HepG2 (cell line): ENCODE data around the gene NOL4L. TPM values are rescaled to one million over a fixed set of nuclear protein-coding genes. Genes with fewer than 3 reads are reported as not detected.
A peak's percentile ranks its signal among the peaks of the same experiment; 100 is the strongest.

ENCODE experiments used
- ATAC-seq: fragments of 200-7000 bp; cut with Tn5 transposase; 3 replicates; pipeline ENCODE4 v1.9.1; 2020; ENCODE audit warnings: mild to moderate bottlenecking, moderate library complexity
- BruUV-seq: library from RNA; stranded (reverse); fragments of 400-500 nt; replicated peaks from 2 replicates; lab custom pipeline; 2021; lab: Mats Ljungman, UMichigan
- CTCF ChIA-PET: fragments of 300-600 bp; formaldehyde crosslinking; extraction: SDS; loops from one replicate; lab custom pipeline; 2021; ENCODE audit warnings: low total read pairs, inconsistent platforms, low intra/inter-chr PET ratio; lab: Yijun Ruan, JAX
- POLR2A ChIA-PET: fragments of 350-600 bp; sonication (Branson Sonifier 250); formaldehyde crosslinking; loops from one replicate; lab custom pipeline; 2020; ENCODE audit warnings: antibody characterized with exemption, inconsistent platforms; lab: Yijun Ruan, JAX
- DNase-seq: peaks from one replicate; pipeline ENCODE4 v3.0.0-alpha.2; 2015; ENCODE audit warnings: low spot score
- FAIRE-seq: peaks from 3 replicates; lab custom pipeline; 2011; peaks lifted over from hg19 to GRCh38; lab: Jason Lieb, UNC
- H2AFZ ChIP-seq: one replicate; pipeline ENCODE4 v1.6.1; 2011; ENCODE audit warnings: low read length, inconsistent platforms
- H3K27ac ChIP-seq: fragments of 300-600 bp; 3 replicates; pipeline ENCODE4 v1.8.0; 2011; ENCODE audit warnings: mixed run types, mild to moderate bottlenecking, mixed read lengths, low read length, inconsistent platforms; ENCODE audit not compliant: insufficient read depth; ENCODE audit errors: extremely low read length
- H3K27me3 ChIP-seq, 2 experiments: fragments of 200-600 bp in 1 of 2; 2 replicates in 1 of 2; 3 replicates in 1 of 2; pipeline versions ENCODE4 v1.6.0 to v1.8.0; 2011; ENCODE audit warnings: low read length in 2 of 2, mild to moderate bottlenecking in 2 of 2, moderate library complexity in 2 of 2, inconsistent platforms in 1 of 2; ENCODE audit not compliant: insufficient read depth in 2 of 2, control insufficient read depth in 1 of 2
- H3K36me3 ChIP-seq, 2 experiments: fragments of 200-600 bp in 1 of 2; replicated peaks in 1 of 2; 2 replicates in 1 of 2; 3 replicates in 1 of 2; pipeline versions ENCODE4 v1.5.1 to v1.8.0; 2011; ENCODE audit warnings: low read length in 2 of 2, inconsistent platforms in 1 of 2; ENCODE audit not compliant: insufficient read depth in 2 of 2, control insufficient read depth in 1 of 2
- H3K4me1 ChIP-seq: 2 replicates; pipeline ENCODE4 v1.5.1; 2012; ENCODE audit warnings: low read length, inconsistent platforms; ENCODE audit not compliant: insufficient read depth
- H3K4me2 ChIP-seq: 2 replicates; pipeline ENCODE4 v1.6.0; 2011; ENCODE audit warnings: low read depth, low read length, inconsistent platforms
- H3K4me3 ChIP-seq, 3 experiments: fragments of 200-600 bp in 1 of 3; sonication (generic), shearing (Covaris generic) in 1 of 3; replicated peaks in 1 of 3; 2 replicates each; pipeline ENCODE4 v1.5.1; 2011 to 2016; ENCODE audit warnings: low read length in 3 of 3, inconsistent platforms in 2 of 3, low read depth in 2 of 3, mild to moderate bottlenecking in 2 of 3, control low read depth in 1 of 3, mixed read lengths in 1 of 3; ENCODE audit not compliant: insufficient read depth in 1 of 3
- H3K79me2 ChIP-seq: one replicate; pipeline ENCODE4 v1.6.1; 2011; ENCODE audit warnings: low read length, inconsistent platforms; ENCODE audit not compliant: insufficient read depth
- H3K9ac ChIP-seq: 2 replicates; pipeline ENCODE4 v1.6.0; 2011; ENCODE audit warnings: mild to moderate bottlenecking, low read depth, low read length, inconsistent platforms; ENCODE audit not compliant: insufficient read depth
- H3K9me3 ChIP-seq: 2 replicates; pipeline ENCODE4 v1.5.1; 2012; ENCODE audit warnings: mild to moderate bottlenecking, low read length
- H4K20me1 ChIP-seq: 2 replicates; pipeline ENCODE4 v1.6.0; 2011; ENCODE audit warnings: inconsistent platforms, mild to moderate bottlenecking, low read length, moderate library complexity; ENCODE audit not compliant: insufficient read depth
- CHCHD3 ChIP-seq: sonication (generic); formaldehyde crosslinking; IDR thresholded peaks from 2 replicates; pipeline ENCODE4 v1.8.0; 2022; ENCODE audit warnings: mild to moderate bottlenecking, missing genetic modification reagents, moderate library complexity
- ELK4 ChIP-seq: sonication (generic); formaldehyde crosslinking; IDR thresholded peaks from 2 replicates; pipeline ENCODE4 v1.9.0; 2021; ENCODE audit warnings: missing genetic modification reagents, borderline replicate concordance
- HNRNPL ChIP-seq: fragments of 200-400 bp; formaldehyde crosslinking; IDR thresholded peaks from 2 replicates; pipeline ENCODE4 v1.6.1; 2017; ENCODE audit warnings: mild to moderate bottlenecking, low read depth, low read length
- MATR3 ChIP-seq: sonication (generic); formaldehyde crosslinking; IDR thresholded peaks from 2 replicates; pipeline ENCODE4 v1.4.0; 2020; ENCODE audit warnings: missing genetic modification reagents
- MTA1 ChIP-seq: sonication (generic); formaldehyde crosslinking; IDR thresholded peaks from 2 replicates; pipeline ENCODE4 v1.4.0; 2020; ENCODE audit warnings: missing genetic modification reagents, mild to moderate bottlenecking, borderline replicate concordance
- PITX1 ChIP-seq: sonication (generic); formaldehyde crosslinking; IDR thresholded peaks from 2 replicates; pipeline ENCODE4 v1.5.1; 2020; ENCODE audit warnings: mild to moderate bottlenecking, missing genetic modification reagents
- REL ChIP-seq: sonication (generic); formaldehyde crosslinking; conservative IDR thresholded peaks from 2 replicates; pipeline ENCODE4 v1.8.0; 2022; ENCODE audit warnings: mild to moderate bottlenecking, missing genetic modification reagents, moderate library complexity
- RXRA ChIP-seq: sonication (generic); formaldehyde crosslinking; IDR thresholded peaks from 2 replicates; pipeline ENCODE4 v1.5.1; 2020; ENCODE audit warnings: missing genetic modification reagents
- SALL1 ChIP-seq: sonication (generic); formaldehyde crosslinking; IDR thresholded peaks from 2 replicates; pipeline ENCODE4 v1.8.0; 2022; ENCODE audit warnings: mild to moderate bottlenecking, missing genetic modification reagents
- ZBTB33 ChIP-seq: sonication (generic); formaldehyde crosslinking; IDR thresholded peaks from 2 replicates; pipeline ENCODE4 v1.4.0; 2020; ENCODE audit warnings: missing genetic modification reagents
- ZBTB38 ChIP-seq: sonication (generic); formaldehyde crosslinking; IDR thresholded peaks from 2 replicates; pipeline ENCODE4 v1.5.1; 2020; ENCODE audit warnings: mild to moderate bottlenecking, missing genetic modification reagents
- ZFX ChIP-seq: sonication (generic); formaldehyde crosslinking; IDR thresholded peaks from 2 replicates; pipeline ENCODE4 v1.4.0; 2020; ENCODE audit warnings: mild to moderate bottlenecking, low read depth, missing genetic modification reagents, moderate library complexity
- ZNF225 ChIP-seq: sonication (generic); formaldehyde crosslinking; IDR thresholded peaks from 2 replicates; pipeline ENCODE4 v1.4.0; 2020; ENCODE audit warnings: mild to moderate bottlenecking, missing genetic modification reagents
- ZNF234 ChIP-seq: sonication (generic); formaldehyde crosslinking; conservative IDR thresholded peaks from 2 replicates; pipeline ENCODE4 v1.5.1; 2020; ENCODE audit warnings: mild to moderate bottlenecking, missing genetic modification reagents
- ZNF501 ChIP-seq: sonication (generic); formaldehyde crosslinking; IDR thresholded peaks from 2 replicates; pipeline ENCODE4 v1.5.1; 2020; ENCODE audit warnings: mild to moderate bottlenecking, moderate library complexity, missing genetic modification reagents
- ZNF792 ChIP-seq: IDR thresholded peaks from 2 replicates; pipeline ENCODE4 v1.6.1; 2016
- ZSCAN9 ChIP-seq: IDR thresholded peaks from 2 replicates; pipeline ENCODE4 v1.6.1; 2016; ENCODE audit warnings: borderline replicate concordance
- WGBS: methylation state at CpG from one replicate; pipeline ENCODE4 v1.1.6; 2017; ENCODE audit warnings: low lambda C conversion rate; 5-methylcytosine and 5-hydroxymethylcytosine counted together
- in situ Hi-C: cut with HindIII; loops from 2 replicates; pipeline ENCODE4 v1.10.0; 2017; ENCODE audit warnings: low pct_unique_long_range_greater_than_20kb; ENCODE audit not compliant: extremely low pct_ligation_motif_present
- intact Hi-C: fragments of 100-400 bp; cut with micrococcal nuclease; formaldehyde crosslinking; loops from one replicate; pipeline ENCODE4 v1.10.0; 2022; ENCODE audit not compliant: unreplicated experiment
- polyA plus RNA-seq, 8 experiments: library from polyadenylated mRNA; depleted of rRNA in 3 of 8; stranded (reverse) in 7 of 8; unstranded in 1 of 8; fragments of >200 nt; fragmentation: Illumina TruSeq in 4 of 8; extraction: Trizol in 4 of 8; gene quantifications; 2 replicates each; pipeline versions ENCODE4 v1.2.1 to v1.2.3, GENCODE V29; 2011 to 2016; ENCODE audit warnings: low read depth in 4 of 8, missing spikeins in 1 of 8, mixed read lengths in 1 of 8; ENCODE audit not compliant: insufficient read depth in 1 of 8
- total RNA-seq, 5 experiments: library from RNA; depleted of rRNA; stranded (reverse); fragments of >200 nt; fragmentation: Illumina TruSeq; extraction: Trizol; gene quantifications; 2 replicates each; pipeline ENCODE4 v1.2.3, GENCODE V29; 2016; ENCODE audit warnings: low read depth in 1 of 5
- TF ChIP-seq, protein P1 (sequence below): sonication (generic); formaldehyde crosslinking; IDR thresholded peaks from 2 replicates; pipeline ENCODE4 v1.4.0; 2020; ENCODE audit warnings: missing genetic modification reagents

NOL4L gene
- total and polyA plus RNA-seq, 2 of the 13 experiments (the other 11 are each of a cell fraction or from before 2014, with no cell fraction given) = 16.6 to 35.4 TPM

GRCh38 chr20:32560482-32560988 lies 24.6 kb downstream of the NOL4L start (continued):
- TF ChIP-seq ELK4 (CRISPR knock-in tag) = no peak

- intact Hi-C loops (loop anchor here (5.0 kb wide), 1 partner anchor 38 kb away; no protein-coding TSS in a partner anchor), in situ Hi-C loops (no loop called here)
- CTCF ChIA-PET = no interaction called here
- Histone ChIP-seq H3K27ac (no peak overlapping the region), H4K20me1 (no peaks in the 10 kb centered on the region), H3K79me2 (no peaks in the 10 kb centered on the region), H3K4me3 (no peak overlapping the region), H3K9ac (no peak overlapping the region), H3K4me2 (no peak overlapping the region), H3K4me1 (peaks cover 94% of the 10 kb centered on the region), H2AFZ (no peak overlapping the region), H3K9me3 (no peaks in the 10 kb centered on the region), H3K36me3 (no peaks in the 10 kb centered on the region; a peak in 2 of 5 replicates), H3K27me3 (no peaks in the 10 kb centered on the region)
- no TSS peak for BruUV-seq
- no peak for FAIRE-seq
- ATAC-seq = no peak
- 95% methylated on average over 18 of the region's 21 CpGs for WGBS
- POLR2A ChIA-PET = interaction anchor here (2.0 to 6.7 kb wide), 3 partner anchors 17 to 36 kb away, joined by 9 to 124 read pairs (median 10); no protein-coding TSS in a partner anchor
- no peak for DNase-seq
- TF ChIP-seq RXRA (0 out of 2 replicates have a peak, but pooled peaks have one; percentile 31), ZNF225 (CRISPR knock-in tag) (peak; percentile 60; the same call in 1 of the 2 replicates), HNRNPL (peak; percentile 94), ZNF792 (CRISPR knock-in tag) (no peak), ZFX (CRISPR knock-in tag) (no peak), ZNF501 (CRISPR knock-in tag) (peak; percentile 61; the same call in 1 of the 2 replicates), PITX1 (CRISPR knock-in tag) (peak; percentile 34; the same call in 1 of the 2 replicates), ZNF234 (CRISPR knock-in tag) (0 out of 2 replicates have a peak, but pooled peaks have one; percentile 72), ZBTB38 (CRISPR knock-in tag) (peak; percentile 78), MTA1 (CRISPR knock-in tag) (peak; percentile 26; the same call in 1 of the 2 replicates), ZSCAN9 (CRISPR knock-in tag) (no peak), ZBTB33 (peak; percentile 98), CHCHD3 (CRISPR knock-in tag) (0 out of 2 replicates have a peak, but pooled peaks have one; percentile 64), SALL1 (0 out of 2 replicates have a peak, but pooled peaks have one; percentile 8), REL (no peak), MATR3 (CRISPR knock-in tag) (0 out of 2 replicates have a peak, but pooled peaks have one; percentile 6)
- TF ChIP-seq, protein P1, sequence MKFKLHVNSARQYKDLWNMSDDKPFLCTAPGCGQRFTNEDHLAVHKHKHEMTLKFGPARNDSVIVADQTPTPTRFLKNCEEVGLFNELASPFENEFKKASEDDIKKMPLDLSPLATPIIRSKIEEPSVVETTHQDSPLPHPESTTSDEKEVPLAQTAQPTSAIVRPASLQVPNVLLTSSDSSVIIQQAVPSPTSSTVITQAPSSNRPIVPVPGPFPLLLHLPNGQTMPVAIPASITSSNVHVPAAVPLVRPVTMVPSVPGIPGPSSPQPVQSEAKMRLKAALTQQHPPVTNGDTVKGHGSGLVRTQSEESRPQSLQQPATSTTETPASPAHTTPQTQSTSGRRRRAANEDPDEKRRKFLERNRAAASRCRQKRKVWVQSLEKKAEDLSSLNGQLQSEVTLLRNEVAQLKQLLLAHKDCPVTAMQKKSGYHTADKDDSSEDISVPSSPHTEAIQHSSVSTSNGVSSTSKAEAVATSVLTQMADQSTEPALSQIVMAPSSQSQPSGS (CRISPR knock-in tag) = no peak
Observed at GRCh38 chr20:32559753-32560380, 25.3 kb downstream of the NOL4L start.
